Endothelial cell of umbilical vein (primary cell): Measurements from ENCODE around the gene KIAA0232. TPM values are rescaled to one million over a fixed set of nuclear protein-coding genes. Genes with fewer than 3 reads are reported as not detected.

Source experiments
- BruUV-seq: library from RNA; stranded (reverse); fragments of 400-500 nt; replicated peaks from 2 replicates; lab custom pipeline; 2021; lab: Mats Ljungman, UMichigan
- CTCF ChIA-PET: fragments of 300-600, 350-600 bp; sonication (Branson Sonifier 250); formaldehyde crosslinking; loops from one replicate; lab custom pipeline; 2021; ENCODE audit warnings: antibody characterized with exemption, inconsistent platforms; lab: Charles Lee
- POLR2A ChIA-PET: fragments of 300-600, 350-600 bp; sonication (Branson Sonifier 250); formaldehyde crosslinking; loops from one replicate; lab custom pipeline; 2021; ENCODE audit warnings: antibody characterized with exemption, inconsistent platforms; lab: Charles Lee
- DNase-seq: peaks from one replicate; pipeline ENCODE4 v3.0.0-alpha.2; 2011; ENCODE audit warnings: low read depth, low spot score
- FAIRE-seq: peaks from 2 replicates; lab custom pipeline; 2011; peaks lifted over from hg19 to GRCh38; lab: Jason Lieb, UNC
- H2AFZ ChIP-seq: 2 replicates; pipeline ENCODE4 v1.6.0; 2012; ENCODE audit warnings: low read depth, low read length, control low read depth, inconsistent platforms
- H3K27ac ChIP-seq: 2 replicates; pipeline ENCODE4 v1.5.1; 2011; ENCODE audit warnings: low read depth, mild to moderate bottlenecking, control low read depth, low read length, moderate library complexity; ENCODE audit not compliant: insufficient read depth
- H3K27me3 ChIP-seq, 2 experiments: 2 replicates each; pipeline versions ENCODE4 v1.6.0 to v1.6.1; 2011; ENCODE audit warnings: low read length in 2 of 2, mixed read lengths in 1 of 2; ENCODE audit not compliant: control insufficient read depth in 2 of 2, insufficient read depth in 2 of 2
- H3K36me3 ChIP-seq, 2 experiments: 2 replicates in 1 of 2; 3 replicates in 1 of 2; pipeline ENCODE4 v1.5.1; 2011; ENCODE audit warnings: low read length in 2 of 2, mild to moderate bottlenecking in 1 of 2, moderate library complexity in 1 of 2; ENCODE audit not compliant: control insufficient read depth in 2 of 2, insufficient read depth in 2 of 2; ENCODE audit errors: extremely low read depth in 1 of 2
- H3K4me1 ChIP-seq: 3 replicates; pipeline ENCODE4 v1.5.1; 2011; ENCODE audit warnings: mild to moderate bottlenecking, low read length; ENCODE audit not compliant: control insufficient read depth, insufficient read depth; ENCODE audit errors: extremely low read depth
- H3K4me2 ChIP-seq: 2 replicates; pipeline ENCODE4 v1.6.1; 2011; ENCODE audit warnings: low read length, control low read depth, mixed read lengths; ENCODE audit not compliant: insufficient read depth
- H3K4me3 ChIP-seq, 3 experiments: fragments of 200-600 bp in 1 of 3; sonication (generic), shearing (Covaris generic) in 1 of 3; replicated peaks in 1 of 3; 2 replicates each; pipeline ENCODE4 v1.5.1; 2011 to 2016; ENCODE audit warnings: control low read depth in 3 of 3, low read length in 3 of 3, mild to moderate bottlenecking in 2 of 3, inconsistent platforms in 1 of 3, low read depth in 1 of 3, moderate library complexity in 1 of 3; ENCODE audit not compliant: insufficient read depth in 1 of 3
- H3K79me2 ChIP-seq: 2 replicates; pipeline ENCODE4 v1.6.0; 2012; ENCODE audit warnings: low read length, inconsistent platforms; ENCODE audit not compliant: control insufficient read depth, insufficient read depth
- H3K9ac ChIP-seq: replicated peaks from 2 replicates; pipeline ENCODE3; 2011; ENCODE audit warnings: low read length, control low read depth; ENCODE audit not compliant: insufficient read depth; ENCODE audit errors: extremely low read depth
- H3K9me1 ChIP-seq: replicated peaks from 3 replicates; pipeline ENCODE4 v1.6.0; 2011; ENCODE audit warnings: mild to moderate bottlenecking, low read length; ENCODE audit not compliant: control insufficient read depth, insufficient read depth; ENCODE audit errors: extremely low read depth
- H3K9me3 ChIP-seq: replicated peaks from 2 replicates; pipeline ENCODE4 v1.5.1; 2012; ENCODE audit warnings: low read length, inconsistent platforms; ENCODE audit not compliant: control insufficient read depth, insufficient read depth
- H4K20me1 ChIP-seq: replicated peaks from 2 replicates; pipeline ENCODE3; 2011; ENCODE audit warnings: mild to moderate bottlenecking, low read length; ENCODE audit not compliant: control insufficient read depth, insufficient read depth; ENCODE audit errors: extremely low read depth
- CTCF ChIP-seq, 2 donors: IDR thresholded peaks; 1 replicate in 1 of 2; 2 replicates in 1 of 2; pipeline ENCODE4 v1.5.1; 2011; ENCODE audit warnings: low read length in 2 of 2, mild to moderate bottlenecking in 2 of 2, moderate library complexity in 2 of 2, control low read depth in 1 of 2, inconsistent platforms in 1 of 2, low read depth in 1 of 2; ENCODE audit not compliant: insufficient read depth in 1 of 2; ENCODE audit errors: extremely low read depth in 1 of 2
- EZH2 ChIP-seq: IDR thresholded peaks from 2 replicates; pipeline ENCODE4 v1.6.1; 2012; ENCODE audit warnings: borderline replicate concordance, low read depth, mild to moderate bottlenecking, moderate library complexity, low read length, inconsistent platforms; ENCODE audit not compliant: severe bottlenecking
- FOS ChIP-seq: IDR thresholded peaks from 2 replicates; pipeline ENCODE4 v1.6.1; 2011; ENCODE audit warnings: mild to moderate bottlenecking, low read length, moderate library complexity, borderline replicate concordance; ENCODE audit not compliant: insufficient read depth
- GATA2 ChIP-seq: IDR thresholded peaks from 2 replicates; pipeline ENCODE4 v1.7.0; 2011; ENCODE audit warnings: low read depth, mild to moderate bottlenecking, moderate library complexity, mixed read lengths, low read length; ENCODE audit not compliant: insufficient read length, insufficient read depth
- JUN ChIP-seq: IDR thresholded peaks from 2 replicates; pipeline ENCODE4 v1.6.1; 2011; ENCODE audit warnings: borderline replicate concordance, low read depth; ENCODE audit not compliant: insufficient read length, insufficient read depth
- MAX ChIP-seq: IDR thresholded peaks from 2 replicates; pipeline ENCODE4 v1.6.1; 2011; ENCODE audit not compliant: insufficient read depth, insufficient read length
- MYC ChIP-seq: IDR thresholded peaks from one replicate; pipeline ENCODE4 v1.6.1; 2011; ENCODE audit warnings: mild to moderate bottlenecking, low read depth, low read length
- POLR2A ChIP-seq: IDR thresholded peaks from 2 replicates; pipeline ENCODE4 v1.6.1; 2012; ENCODE audit warnings: low read depth, mild to moderate bottlenecking, control low read depth, low read length
- POLR2AphosphoS5 ChIP-seq: IDR thresholded peaks from 2 replicates; pipeline ENCODE4 v1.6.1; 2012; ENCODE audit warnings: low read depth, mild to moderate bottlenecking, control low read depth, low read length, moderate library complexity; ENCODE audit not compliant: insufficient read depth
- dilution Hi-C: fragments of 300-500 bp; cut with MboI; formaldehyde crosslinking; loops from one replicate; pipeline ENCODE4 v1.15.0; 2019; ENCODE audit warnings: low sequenced_read_pairs; ENCODE audit not compliant: extremely low pct_ligation_motif_present
- intact Hi-C: fragments of 100-400 bp; cut with micrococcal nuclease; formaldehyde crosslinking; loops from one replicate; pipeline ENCODE4 v1.10.0; 2022
- polyA plus RNA-seq, 4 experiments: library from polyadenylated mRNA; depleted of rRNA in 3 of 4; stranded (reverse) in 3 of 4; unstranded in 1 of 4; fragments of >200 nt; gene quantifications; 2 replicates each; pipeline versions ENCODE4 v1.2.1 to v1.2.3, GENCODE V29; 2011 to 2012; ENCODE audit warnings: missing spikeins in 1 of 4
- total RNA-seq: library from RNA; stranded (reverse); gene quantifications from 2 replicates; pipeline ENCODE4 v1.2.3, GENCODE V29; 2021

The KIAA0232 gene
- total and polyA plus RNA-seq, 2 donors (not counting 3 experiments of a cell fraction or from before 2014, with no cell fraction given): 5.3 to 18.4 TPM

- BruUV-seq: no TSS peak
- intact Hi-C loops: no loop called here
- ChIA-PET CTCF (no interaction called here), POLR2A (no interaction called here)
- no peaks in the 10 kb centered on the region for H3K36me3 ChIP-seq
- H3K9me1 ChIP-seq: no peaks in the 10 kb centered on the region
- no peak overlapping the region for H3K27ac ChIP-seq
- H3K9me3 ChIP-seq: no peaks in the 10 kb centered on the region
- no peak overlapping the region for H2AFZ ChIP-seq
- H3K4me3 ChIP-seq: no peak overlapping the region
- TF ChIP-seq GATA2: no peak
- no peak for TF ChIP-seq MYC
- TF ChIP-seq JUN: no peak
- TF ChIP-seq FOS: no peak
- no peak for TF ChIP-seq CTCF (IDR thresholded peaks at IDR 0.05; ENCODE audit: extremely low read depth in 1 of 2, insufficient read depth in 1 of 2, low read depth in 1 of 2, low read length in 2 of 2)
- TF ChIP-seq POLR2AphosphoS5: no peak
- no peak for TF ChIP-seq MAX
- no peak for TF ChIP-seq POLR2A
- TF ChIP-seq EZH2: no peak
- H3K4me1 ChIP-seq: peaks cover 6% of the 10 kb centered on the region
- H4K20me1 ChIP-seq: no peaks in the 10 kb centered on the region
- FAIRE-seq: no peak
- H3K4me2 ChIP-seq: no peak overlapping the region
- no peak for DNase-seq
- H3K9ac ChIP-seq: no peak overlapping the region
- dilution Hi-C loops: no loop called here
- H3K79me2 ChIP-seq: no peaks in the 10 kb centered on the region
- no peaks in the 10 kb centered on the region for H3K27me3 ChIP-seq
These were observed 30.1 kb upstream of the KIAA0232 start for GRCh38 chr4:6752486-6752829.
